Measurements from ENCODE around the gene CTSG. TPM values are rescaled to one million over a fixed set of nuclear protein-coding genes. Genes with fewer than 3 reads are reported as not detected.

CTSG gene
- total RNA-seq = not detected in 2 replicates

- Mint-ChIP-seq H3K27ac (no peak within 1 kb of the TSS), H3K4me3 (no peak within 1 kb of the TSS), H3K27me3 (peaks cover 7% of the 10 kb centered on the region), H3K9me3 (no peaks in the 10 kb centered on the region), H3K4me1 (no peaks in the 10 kb centered on the region), H3K36me3 (ENCODE audit: low read depth) (no peaks in the 10 kb centered on the region)
- TF ChIP-seq CTCF (IDR thresholded peaks at IDR 0.05) = no peak
- DNase-seq (no peak), ATAC-seq (ENCODE audit: low read depth) (no peak)
- ChIA-PET POLR2A (no interaction called here), CTCF (no interaction called here)
- intact Hi-C loops (cut with micrococcal nuclease) = no loop called here
Observed at GRCh38 chr14:24576182-24576581, at the start of gene CTSG. Gene CTSG, minus strand, starts transcription at chr14:24576250. Its CDS starts 27 bp downstream, at chr14:24576223.

- ChIA-PET POLR2A (no interaction called here), CTCF (no interaction called here)
- DNase-seq (no peak), ATAC-seq (ENCODE audit: low read depth) (no peak)
- Mint-ChIP-seq H3K27ac (no peak overlapping the region), H3K27me3 (peaks cover 2% of the 10 kb centered on the region), H3K4me3 (no peak overlapping the region), H3K9me3 (peaks cover 4% of the 10 kb centered on the region), H3K36me3 (ENCODE audit: low read depth) (no peaks in the 10 kb centered on the region), H3K4me1 (peaks cover 7% of the 10 kb centered on the region)
- intact Hi-C loops (cut with micrococcal nuclease) = no loop called here
- no peak for TF ChIP-seq CTCF (IDR thresholded peaks at IDR 0.05)
Observed at GRCh38 chr14:24613747-24614146, 37.7 kb upstream of the CTSG start.

GRCh38 chr14:24613241-24613640 lies 37.2 kb upstream of the CTSG start:
- H3K4me3 Mint-ChIP-seq = no peak overlapping the region

GRCh38 chr14:24612196-24612595 lies 36.1 kb upstream of the CTSG start:
- Mint-ChIP-seq H3K27me3 (peaks cover 2% of the 10 kb centered on the region), H3K9me3 (peaks cover 4% of the 10 kb centered on the region), H3K4me1 (peaks cover 18% of the 10 kb centered on the region), H3K27ac (no peak overlapping the region), H3K4me3 (no peak overlapping the region), H3K36me3 (ENCODE audit: low read depth) (no peaks in the 10 kb centered on the region)
- ChIA-PET POLR2A (no interaction called here), CTCF (no interaction called here)
- no peak for TF ChIP-seq CTCF (IDR thresholded peaks at IDR 0.05)
- intact Hi-C loops (cut with micrococcal nuclease) = no loop called here
- ATAC-seq (ENCODE audit: low read depth) = no peak
- no peak for DNase-seq

More at GRCh38 chr14:24613241-24613640, 37.2 kb upstream of the CTSG start:
- no peaks in the 10 kb centered on the region for H3K36me3 Mint-ChIP-seq (ENCODE audit: low read depth)
- CTCF ChIA-PET = no interaction called here
- DNase-seq (no peak), ATAC-seq (ENCODE audit: low read depth) (no peak)
- intact Hi-C loops (cut with micrococcal nuclease) = no loop called here
- POLR2A ChIA-PET = no interaction called here
- peaks cover 2% of the 10 kb centered on the region for H3K27me3 Mint-ChIP-seq
- no peak for TF ChIP-seq CTCF (IDR thresholded peaks at IDR 0.05)
- H3K9me3 Mint-ChIP-seq = peaks cover 4% of the 10 kb centered on the region
- peaks cover 8% of the 10 kb centered on the region for H3K4me1 Mint-ChIP-seq
- H3K27ac Mint-ChIP-seq = no peak overlapping the region

- CTCF ChIA-PET = interaction anchor here (1.4 kb wide), 1 partner anchor 69 kb away, joined by 3 read pairs; no protein-coding TSS in a partner anchor
Observed at GRCh38 chr14:24609655-24610344, 33.8 kb upstream of the CTSG start, which contains the start of gene GZMH. Gene GZMH, minus strand, starts transcription at chr14:24609685. Its CDS starts 72 bp downstream, at chr14:24609613.

More at GRCh38 chr14:24609655-24610344, 33.8 kb upstream of the CTSG start, which contains the start of gene GZMH:
- TF ChIP-seq CTCF (IDR thresholded peaks at IDR 0.05) = no peak
- H3K9me3 Mint-ChIP-seq = peaks cover 4% of the 10 kb centered on the region
- intact Hi-C loops (cut with micrococcal nuclease) = no loop called here
- peaks cover 2% of the 10 kb centered on the region for H3K27me3 Mint-ChIP-seq
- no peak within 1 kb of the TSS for H3K27ac Mint-ChIP-seq
- ATAC-seq (ENCODE audit: low read depth) (no peak), DNase-seq (no peak)
- H3K4me3 Mint-ChIP-seq = no peak within 1 kb of the TSS
- POLR2A ChIA-PET = no interaction called here
- no peaks in the 10 kb centered on the region for H3K36me3 Mint-ChIP-seq (ENCODE audit: low read depth)
- peaks cover 37% of the 10 kb centered on the region for H3K4me1 Mint-ChIP-seq
